Right lobe of liver (tissue), 6 donors: ENCODE data around the gene TNFAIP3. TPM values are rescaled to one million over a fixed set of nuclear protein-coding genes. Genes with fewer than 3 reads are reported as not detected.

Experiments
- ATAC-seq, 4 donors: fragments of 200-7000 bp; cut with Tn5 transposase; one replicate each; pipeline ENCODE4 v1.9.1; 2020; ENCODE audit warnings: mild to moderate bottlenecking in 4 of 4, moderate library complexity in 4 of 4
- DNase-seq, 3 donors: peaks; one replicate each; pipeline ENCODE4 v3.0.0-alpha.2; 2020
- H3K27ac ChIP-seq, 3 donors: fragments of 200-600 bp; one replicate each; pipeline ENCODE4 v1.8.0; 2022
- H3K27me3 ChIP-seq, 2 donors: fragments of 200-600 bp; one replicate each; pipeline ENCODE4 v1.8.0; 2022
- H3K36me3 ChIP-seq, 4 donors: fragments of 200-600 bp; sonication (generic) in 1 of 4; one replicate each; pipeline versions ENCODE4 v1.5.1 to v1.8.0; 2017 to 2022; ENCODE audit warnings: control low read depth in 1 of 4
- H3K4me1 ChIP-seq, 4 donors: fragments of 200-600 bp; sonication (generic) in 1 of 4; one replicate each; pipeline versions ENCODE4 v1.5.1 to v1.8.0; 2017 to 2022; ENCODE audit warnings: control low read depth in 1 of 4
- H3K4me3 ChIP-seq, 3 donors: fragments of 200-600 bp; one replicate each; pipeline ENCODE4 v1.8.0; 2022
- H3K9me3 ChIP-seq, 4 donors: fragments of 200-600 bp; sonication (generic) in 1 of 4; one replicate each; pipeline versions ENCODE4 v1.5.1 to v1.8.0; 2017 to 2022; ENCODE audit warnings: control low read depth in 1 of 4
- CTCF ChIP-seq, 4 donors: fragments of 200-600 bp in 3 of 4; fragments of 450-650 bp in 1 of 4; IDR thresholded peaks; one replicate each; pipeline versions ENCODE4 v1.5.1 to v1.8.0; 2016 to 2022; ENCODE audit warnings: antibody characterized with exemption in 4 of 4, mild to moderate bottlenecking in 2 of 4
- POLR2A ChIP-seq: fragments of 450-650 bp; IDR thresholded peaks from one replicate; pipeline ENCODE4 v1.6.1; 2017; ENCODE audit warnings: antibody characterized with exemption, mild to moderate bottlenecking
- WGBS: methylation state at CpG from one replicate; pipeline ENCODE4 v1.1.6; 2018; ENCODE audit warnings: low coverage, low lambda C conversion rate; ENCODE audit not compliant: insufficient coverage; ENCODE audit errors: missing lambda C conversion rate; 5-methylcytosine and 5-hydroxymethylcytosine counted together
- intact Hi-C, 2 donors: fragments of 100-400 bp; cut with DNase I; formaldehyde crosslinking; loops; one replicate each; pipeline versions ENCODE4 v1.11.2 to v1.14.1; 2022
- total RNA-seq, 6 experiments: library from RNA; depleted of rRNA in 2 of 6; stranded (reverse); fragments of >200 nt in 2 of 6; fragmentation: NEBNext Ultra II Directional in 3 of 6; extraction: Animal tissue kit (Norgen Biotek cat#: 25700) in 3 of 6; gene quantifications; one replicate each; pipeline versions ENCODE4 v1.1.0 to v1.2.4, GENCODE V29; 2016 to 2023
- donor health status: DM: no; HTN: yes; CAD: no.
- donor health status: DM: no; HTN: no; CAD: no.
- donor health status: DM: no; HTN: no; CAD: no.
- donor health status: DM: no; HTN: yes; CAD: no.
- donor health status: DM: no; HTN: yes; CAD: no.

TNFAIP3 gene
- total RNA-seq, 6 experiments from 2014 or later: 8.3 to 38.1 (median 13.6) TPM

GRCh38 chr6:137911675-137912191 is 44.7 kb downstream of the TNFAIP3 start:
- TF ChIP-seq POLR2A (no peak), CTCF (IDR thresholded peaks at IDR 0.05) (no peak)
- Histone ChIP-seq H3K27ac (no peak overlapping the region), H3K4me1 (no peaks in the 10 kb centered on the region), H3K36me3 (no peaks in the 10 kb centered on the region), H3K27me3 (no peaks in the 10 kb centered on the region), H3K4me3 (no peak overlapping the region), H3K9me3 (no peaks in the 10 kb centered on the region)
- ATAC-seq (no peak), DNase-seq (no peak)
- intact Hi-C loops: no loop called here
- 60% methylated on average over 9 of the region's 10 CpGs for whole genome bisulfite sequencing

DNA sequence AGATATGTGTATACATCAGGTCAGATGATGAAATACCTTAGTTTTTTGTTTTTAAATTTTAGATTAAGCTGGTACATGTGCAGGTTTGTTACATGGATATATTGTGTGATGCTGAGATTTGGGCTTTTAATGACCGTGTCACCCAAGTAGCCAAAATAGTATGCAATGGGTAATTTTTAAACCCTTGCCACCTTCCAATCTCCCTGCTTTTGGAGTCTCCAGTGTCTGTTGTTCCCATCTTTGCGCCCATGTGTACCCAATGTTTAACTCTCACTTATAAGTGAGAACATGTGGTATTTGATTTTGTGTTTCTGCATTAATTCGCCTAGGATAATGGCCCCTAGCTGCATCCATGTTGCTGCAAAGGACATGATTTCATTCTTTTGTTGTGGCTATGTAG is 45.8 kb downstream of the TNFAIP3 start:
- no peak for TF ChIP-seq CTCF (IDR thresholded peaks at IDR 0.05)
- no peak for TF ChIP-seq POLR2A
- DNase-seq (no peak), ATAC-seq (no peak)
- Histone ChIP-seq H3K27ac (no peak overlapping the region), H3K27me3 (no peaks in the 10 kb centered on the region), H3K4me1 (no peaks in the 10 kb centered on the region), H3K4me3 (no peak overlapping the region), H3K36me3 (no peaks in the 10 kb centered on the region), H3K9me3 (no peaks in the 10 kb centered on the region)
- intact Hi-C loops: no loop called here
- 88% methylated on average over 3 of the region's 3 CpGs for WGBS

DNA sequence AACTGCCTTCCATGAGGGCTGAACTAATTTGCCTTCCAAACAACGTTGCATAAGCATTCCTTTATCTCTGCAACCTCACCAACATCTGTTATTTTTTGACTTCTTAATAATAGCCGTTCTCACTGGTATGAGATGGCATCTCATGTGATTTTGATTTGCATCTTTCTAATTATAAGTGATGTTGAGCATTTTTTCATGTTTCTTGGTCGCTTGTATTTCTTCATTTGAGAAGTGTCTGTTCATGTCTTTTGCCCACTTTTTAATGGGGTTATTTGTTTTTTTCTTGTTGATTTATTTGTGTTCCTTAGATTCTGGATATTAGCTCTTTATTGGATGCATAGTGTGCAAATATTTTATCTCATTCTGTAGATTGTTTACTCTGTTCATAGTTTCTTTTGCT is 46.4 kb downstream of the TNFAIP3 start:
- Histone ChIP-seq H3K4me3 (no peak overlapping the region), H3K27ac (no peak overlapping the region), H3K9me3 (no peaks in the 10 kb centered on the region), H3K4me1 (no peaks in the 10 kb centered on the region), H3K27me3 (no peaks in the 10 kb centered on the region), H3K36me3 (no peaks in the 10 kb centered on the region)
- TF ChIP-seq CTCF (IDR thresholded peaks at IDR 0.05): no peak
- no peak for TF ChIP-seq POLR2A
- WGBS: 83% methylated on average over 3 of the region's 3 CpGs
- no peak for ATAC-seq
- intact Hi-C loops: no loop called here
- no peak for DNase-seq

GRCh38 chr6:137913996-137914529 is 47.0 kb downstream of the TNFAIP3 start:
- DNase-seq (no peak), ATAC-seq (no peak)
- Histone ChIP-seq H3K36me3 (no peaks in the 10 kb centered on the region), H3K4me3 (no peak overlapping the region), H3K9me3 (no peaks in the 10 kb centered on the region), H3K27me3 (no peaks in the 10 kb centered on the region), H3K27ac (no peak overlapping the region), H3K4me1 (no peaks in the 10 kb centered on the region)
- intact Hi-C loops: no loop called here
- TF ChIP-seq CTCF (IDR thresholded peaks at IDR 0.05) (no peak), POLR2A (no peak)
